Neural progenitor cell (in vitro differentiated cells): Measurements from ENCODE around the gene ZNF408. TPM values are rescaled to one million over a fixed set of nuclear protein-coding genes. Genes with fewer than 3 reads are reported as not detected.
"Not testable (repeated sequence)": the region's sequence is repeated elsewhere in the genome, so short reads cannot be mapped to it uniquely, and the experiment has no call there.

Source experiments
- DNase-seq: peaks from one replicate; pipeline ENCODE4 v3.0.0-alpha.2; 2016; ENCODE audit warnings: low spot score
- H2AFZ ChIP-seq: fragments of 200-600 bp; sonication (generic); replicated peaks from 2 replicates; pipeline ENCODE4 v1.6.1; 2016; ENCODE audit warnings: antibody characterized with exemption
- H3F3A ChIP-seq: fragments of 200-600 bp; sonication (generic); 2 replicates; pipeline ENCODE4 v1.6.1; 2016; ENCODE audit warnings: antibody characterized with exemption, low read depth
- H3K27ac ChIP-seq: fragments of 200-600 bp; sonication (generic); 2 replicates; pipeline ENCODE4 v1.5.1; 2016; ENCODE audit warnings: mild to moderate bottlenecking
- H3K27me3 ChIP-seq: fragments of 200-600 bp; sonication (generic); 2 replicates; pipeline ENCODE4 v1.6.1; 2016; ENCODE audit warnings: mild to moderate bottlenecking, moderate library complexity
- H3K36me3 ChIP-seq: fragments of 200-600 bp; sonication (generic); 2 replicates; pipeline ENCODE4 v1.5.1; 2016
- H3K4me1 ChIP-seq: fragments of 200-600 bp; sonication (generic); 2 replicates; pipeline ENCODE4 v1.6.1; 2016; ENCODE audit warnings: mixed run types
- H3K4me2 ChIP-seq: fragments of 200-600 bp; sonication (generic); 2 replicates; pipeline ENCODE4 v1.6.1; 2016
- H3K4me3 ChIP-seq: fragments of 200-600 bp; sonication (generic); 2 replicates; pipeline ENCODE4 v1.5.1; 2016
- H3K79me2 ChIP-seq: fragments of 200-600 bp; sonication (generic); 2 replicates; pipeline ENCODE4 v1.6.1; 2016; ENCODE audit warnings: low read depth
- H3K9ac ChIP-seq: fragments of 200-600 bp; sonication (generic); 2 replicates; pipeline ENCODE4 v1.6.1; 2016
- H3K9me3 ChIP-seq: fragments of 200-600 bp; sonication (generic); 2 replicates; pipeline ENCODE4 v1.5.1; 2016; ENCODE audit warnings: low read depth
- H4K20me1 ChIP-seq: fragments of 200-600 bp; sonication (generic); 2 replicates; pipeline ENCODE4 v1.6.1; 2016; ENCODE audit warnings: low read depth
- H3K27ac Mint-ChIP-seq: 3 replicates; pipeline ENCODE4 v1.8.0; 2021; ENCODE audit warnings: mixed read lengths
- H3K27me3 Mint-ChIP-seq: 2 replicates; pipeline ENCODE4 v1.8.0; 2022; ENCODE audit warnings: low read depth, mild to moderate bottlenecking, inconsistent platforms, moderate library complexity, mixed read lengths; ENCODE audit not compliant: insufficient read depth
- H3K36me3 Mint-ChIP-seq: 3 replicates; pipeline ENCODE4 v1.8.0; 2021; ENCODE audit warnings: mixed read lengths
- H3K4me1 Mint-ChIP-seq: 3 replicates; pipeline ENCODE4 v1.8.0; 2021; ENCODE audit warnings: mixed read lengths
- H3K4me3 Mint-ChIP-seq: 3 replicates; pipeline ENCODE4 v1.8.0; 2021; ENCODE audit warnings: mild to moderate bottlenecking, moderate library complexity, mixed read lengths
- H3K9me3 Mint-ChIP-seq: 3 replicates; pipeline ENCODE4 v1.8.0; 2020; ENCODE audit warnings: mixed read lengths
- CTCF ChIP-seq: fragments of 200-600 bp; sonication (generic); IDR thresholded peaks from 2 replicates; pipeline ENCODE4 v1.5.1; 2017; ENCODE audit warnings: antibody characterized with exemption, mild to moderate bottlenecking
- EZH2 ChIP-seq: fragments of 200-600 bp; sonication (generic); IDR thresholded peaks from 2 replicates; pipeline ENCODE4 v1.6.1; 2017; ENCODE audit warnings: antibody characterized with exemption, mild to moderate bottlenecking, moderate library complexity
- EZH2phosphoT487 ChIP-seq: fragments of 200-600 bp; sonication (generic); IDR thresholded peaks from 2 replicates; pipeline ENCODE4 v1.6.1; 2017; ENCODE audit warnings: antibody characterized with exemption
- total RNA-seq: library from RNA; depleted of rRNA; stranded (reverse); fragments of >200 nt; gene quantifications from 2 replicates; pipeline ENCODE4 v1.2.3, GENCODE V29; 2015; ENCODE audit warnings: low replicate concordance

ZNF408 gene
- total RNA-seq, 1 donor from 2014 or later: 2.8 TPM

- Histone ChIP-seq H3K4me3 (no peak overlapping the region), H3K9ac (no peak overlapping the region), H3K4me1 (peaks cover 1% of the 10 kb centered on the region), H3K27me3 (no peaks in the 10 kb centered on the region), H3K79me2 (peaks cover 12% of the 10 kb centered on the region), H3F3A (no peaks in the 10 kb centered on the region), H2AFZ (no peak overlapping the region), H3K36me3 (no peaks in the 10 kb centered on the region), H4K20me1 (no peaks in the 10 kb centered on the region), H3K27ac (no peak overlapping the region), H3K4me2 (no peak overlapping the region), H3K9me3 (no peaks in the 10 kb centered on the region)
- peaks cover 6% of the 10 kb centered on the region for H3K4me1 Mint-ChIP-seq
- H3K27ac Mint-ChIP-seq: no peak overlapping the region
- H3K9me3 Mint-ChIP-seq: no peaks in the 10 kb centered on the region
- H3K4me3 Mint-ChIP-seq: no peak overlapping the region
- no peak for DNase-seq
- TF ChIP-seq CTCF (no peak), EZH2 (no peak), EZH2phosphoT487 (no peak)
- no peaks in the 10 kb centered on the region for H3K27me3 Mint-ChIP-seq
- H3K36me3 Mint-ChIP-seq: peaks cover 10% of the 10 kb centered on the region
Observed at GRCh38 chr11:46706886-46707285, 6.1 kb downstream of the ZNF408 start.

- H3K9me3 ChIP-seq, H3K79me2 ChIP-seq, H3K4me2 ChIP-seq, H3K9ac ChIP-seq, H3F3A ChIP-seq, H3K36me3 ChIP-seq, H3K27me3 ChIP-seq, H3K4me3 ChIP-seq, H3K36me3 Mint-ChIP-seq, DNase-seq, H3K4me1 ChIP-seq, H3K27me3 Mint-ChIP-seq, H3K27ac ChIP-seq, H2AFZ ChIP-seq, H3K9me3 Mint-ChIP-seq, H3K4me1 Mint-ChIP-seq, H4K20me1 ChIP-seq, H3K27ac Mint-ChIP-seq, H3K4me3 Mint-ChIP-seq: not testable (repeated sequence)
Observed at GRCh38 chr11:46709351-46709750, 8.5 kb downstream of the ZNF408 start.

DNA sequence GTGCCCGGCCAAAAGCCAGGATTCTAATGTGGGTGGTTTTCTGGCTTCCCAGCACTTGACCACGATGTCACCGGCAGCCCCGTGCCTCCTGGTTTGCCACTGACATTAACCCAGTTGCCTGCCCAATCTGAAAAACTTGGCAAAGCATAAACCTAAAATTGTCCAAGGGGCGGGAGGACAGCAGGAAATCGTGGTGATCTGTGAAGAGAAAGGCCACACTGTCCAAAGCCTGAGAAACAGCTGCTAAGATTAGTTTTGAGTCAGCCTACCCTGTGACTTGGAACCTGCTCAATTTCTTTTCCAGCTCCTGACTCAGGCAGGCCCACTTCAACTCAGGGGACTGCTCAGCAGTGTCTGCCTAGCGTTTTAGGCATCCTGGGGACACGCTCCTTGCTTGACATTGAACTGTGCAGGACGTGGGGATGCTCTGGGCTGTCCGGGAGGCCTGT is 10.0 kb downstream of the ZNF408 start:
- no peaks in the 10 kb centered on the region for H3K27me3 ChIP-seq
- H3K36me3 Mint-ChIP-seq: peaks cover 2% of the 10 kb centered on the region
- H4K20me1 ChIP-seq: no peaks in the 10 kb centered on the region
- H3F3A ChIP-seq: no peaks in the 10 kb centered on the region
- no peaks in the 10 kb centered on the region for H3K9me3 Mint-ChIP-seq
- H3K9ac ChIP-seq: no peak overlapping the region
- peaks cover 2% of the 10 kb centered on the region for H3K27me3 Mint-ChIP-seq
- H3K27ac Mint-ChIP-seq: no peak overlapping the region
- no peaks in the 10 kb centered on the region for H3K4me1 Mint-ChIP-seq
- no peak overlapping the region for H3K4me2 ChIP-seq
- H3K4me3 Mint-ChIP-seq: no peak overlapping the region
- DNase-seq: no peak
- H3K4me3 ChIP-seq: no peak overlapping the region
- H3K9me3 ChIP-seq: no peaks in the 10 kb centered on the region
- no peak overlapping the region for H3K27ac ChIP-seq
- H3K36me3 ChIP-seq: no peaks in the 10 kb centered on the region
- H2AFZ ChIP-seq: no peak overlapping the region
- H3K79me2 ChIP-seq: no peaks in the 10 kb centered on the region
- no peaks in the 10 kb centered on the region for H3K4me1 ChIP-seq
- TF ChIP-seq EZH2phosphoT487: no peak

DNA sequence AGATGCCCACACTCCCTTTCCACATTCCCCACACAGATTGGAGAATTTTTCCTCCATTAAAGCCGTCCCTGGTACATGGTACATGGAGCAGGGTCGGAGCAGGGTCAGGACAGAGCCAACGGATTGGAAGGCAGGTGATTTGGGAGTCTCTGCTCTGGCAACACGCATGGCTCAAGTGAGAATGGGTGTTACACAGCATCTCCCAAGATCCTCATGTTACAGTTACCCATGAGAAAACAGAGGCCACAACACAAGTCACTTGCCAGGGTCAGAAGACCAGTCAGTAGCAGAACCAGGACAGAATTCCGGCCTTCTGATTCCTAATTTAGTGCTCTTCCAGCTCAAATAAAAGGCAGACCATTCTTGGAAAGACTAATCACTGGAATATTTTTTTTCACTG is 10.5 kb downstream of the ZNF408 start:
- Histone ChIP-seq H3K4me1 (no peaks in the 10 kb centered on the region), H3K9ac (no peak overlapping the region), H3K36me3 (no peaks in the 10 kb centered on the region), H3K27ac (no peak overlapping the region), H2AFZ (no peak overlapping the region), H3F3A (no peaks in the 10 kb centered on the region), H4K20me1 (no peaks in the 10 kb centered on the region), H3K9me3 (no peaks in the 10 kb centered on the region), H3K4me3 (no peak overlapping the region), H3K79me2 (no peaks in the 10 kb centered on the region), H3K27me3 (no peaks in the 10 kb centered on the region), H3K4me2 (no peak overlapping the region)
- Mint-ChIP-seq H3K4me3 (no peak overlapping the region), H3K27me3 (peaks cover 2% of the 10 kb centered on the region), H3K27ac (no peak overlapping the region), H3K4me1 (no peaks in the 10 kb centered on the region), H3K36me3 (no peaks in the 10 kb centered on the region), H3K9me3 (no peaks in the 10 kb centered on the region)
- TF ChIP-seq CTCF (no peak), EZH2 (no peak), EZH2phosphoT487 (no peak)
- no peak for DNase-seq
